A549 (cell line): ENCODE measurements around the gene SLC22A23.

Experiments used
- BHLHE40 ChIP-seq: IDR thresholded peaks from 2 replicates; pipeline ENCODE4 v1.6.1; 2012; ENCODE audit warnings: low read depth, low read length, inconsistent platforms
- CTCF ChIP-seq: fragments of >200 bp; sonication (Bioruptor Twin); formaldehyde crosslinking; IDR thresholded peaks from 3 replicates; pipeline ENCODE4 v1.5.1; 2016
- MAX ChIP-seq: IDR thresholded peaks from 2 replicates; pipeline ENCODE4 v1.6.1; 2012
- PHF8 ChIP-seq: fragments of 200-600 bp; sonication (generic); IDR thresholded peaks from 2 replicates; pipeline ENCODE4 v1.6.1; 2016; ENCODE audit warnings: low read depth, mild to moderate bottlenecking, antibody characterized with exemption, moderate library complexity, borderline replicate concordance
- POLR2A ChIP-seq: IDR thresholded peaks from 2 replicates; pipeline ENCODE4 v1.6.1; 2012; ENCODE audit warnings: mild to moderate bottlenecking, low read length
- SMC3 ChIP-seq: fragments of >200 bp; sonication (Bioruptor Twin); formaldehyde crosslinking; IDR thresholded peaks from 3 replicates; pipeline ENCODE4 v1.6.1; 2018; ENCODE audit warnings: inconsistent platforms
- USF2 ChIP-seq: fragments of 450-650 bp; IDR thresholded peaks from 2 replicates; pipeline ENCODE4 v1.6.1; 2014; ENCODE audit warnings: antibody characterized with exemption
- ZFP36 ChIP-seq: fragments of 450-650 bp; IDR thresholded peaks from 2 replicates; pipeline ENCODE4 v1.6.1; 2014; ENCODE audit warnings: borderline replicate concordance; ENCODE audit not compliant: partially characterized antibody
- ZNF302 ChIP-seq: fragments of 250-450 bp; sonication (Bioruptor Pico); IDR thresholded peaks from 2 replicates; pipeline ENCODE4 v1.9.0; 2021; ENCODE audit warnings: inconsistent platforms, mild to moderate bottlenecking, moderate library complexity

- TF ChIP-seq POLR2A: no peak
- TF ChIP-seq CTCF: no peak
- no peak for TF ChIP-seq BHLHE40
- no peak for TF ChIP-seq ZNF302 (CRISPR knock-in tag)
- no peak for TF ChIP-seq USF2
- TF ChIP-seq SMC3: no peak
- no peak for TF ChIP-seq PHF8
- no peak for TF ChIP-seq MAX
- no peak for TF ChIP-seq ZFP36
Observed at GRCh38 chr6:3460253-3460652, 3.4 kb upstream of the SLC22A23 start.
